Omental fat pad (tissue), 4 donors: ENCODE data around the gene ZSWIM9. TPM values are rescaled to one million over a fixed set of nuclear protein-coding genes. Genes with fewer than 3 reads are reported as not detected.
"Not testable (repeated sequence)": the region's sequence is repeated elsewhere in the genome, so short reads cannot be mapped to it uniquely, and the experiment has no call there.

Source experiments
- ATAC-seq: fragments of 150-250 bp; one replicate; pipeline ENCODE4 v1.9.1; 2016; ENCODE audit warnings: mild to moderate bottlenecking, moderate library complexity; ENCODE audit not compliant: low FRiP score
- DNase-seq: peaks from one replicate; pipeline ENCODE4 v3.0.0-alpha.2; 2019; ENCODE audit warnings: low spot score
- total RNA-seq, 4 donors: library from RNA; depleted of rRNA; stranded (reverse); fragments of >200 nt; gene quantifications; one replicate each; pipeline ENCODE4 v1.1.0, GENCODE V29; 2016
- TF ChIP-seq, protein P1 (sequence below), 3 donors: fragments of 450-650 bp; IDR thresholded peaks; one replicate each; pipeline ENCODE4 v1.5.1; 2016 to 2017; ENCODE audit warnings: antibody characterized with exemption in 3 of 3, mild to moderate bottlenecking in 3 of 3, moderate library complexity in 2 of 3

The ZSWIM9 gene
- total RNA-seq, 4 donors from 2014 or later: 1.5 to 3.3 (median 2.0) TPM

DNA sequence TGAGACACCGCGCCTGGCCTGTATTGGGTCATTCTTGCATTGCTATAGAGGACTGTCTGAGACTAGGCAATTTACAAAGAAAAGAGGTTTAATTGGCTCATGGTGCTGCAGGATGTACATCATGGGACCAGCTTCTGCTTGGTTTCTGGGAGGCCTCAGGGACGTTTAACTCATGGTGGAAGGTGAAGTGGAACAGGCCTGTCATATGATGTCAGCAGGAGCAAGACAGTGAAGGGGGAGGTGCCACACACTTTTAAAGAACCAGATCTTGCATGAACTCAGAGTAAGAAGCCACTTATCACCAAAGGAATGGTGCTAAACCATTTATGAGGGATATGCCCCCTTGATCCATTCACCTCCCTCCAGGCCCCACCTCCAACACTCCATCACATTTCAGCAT is 66.6 kb downstream of the ZSWIM9 start:
- ATAC-seq: no peak
- DNase-seq: no peak
- TF ChIP-seq, protein P1, sequence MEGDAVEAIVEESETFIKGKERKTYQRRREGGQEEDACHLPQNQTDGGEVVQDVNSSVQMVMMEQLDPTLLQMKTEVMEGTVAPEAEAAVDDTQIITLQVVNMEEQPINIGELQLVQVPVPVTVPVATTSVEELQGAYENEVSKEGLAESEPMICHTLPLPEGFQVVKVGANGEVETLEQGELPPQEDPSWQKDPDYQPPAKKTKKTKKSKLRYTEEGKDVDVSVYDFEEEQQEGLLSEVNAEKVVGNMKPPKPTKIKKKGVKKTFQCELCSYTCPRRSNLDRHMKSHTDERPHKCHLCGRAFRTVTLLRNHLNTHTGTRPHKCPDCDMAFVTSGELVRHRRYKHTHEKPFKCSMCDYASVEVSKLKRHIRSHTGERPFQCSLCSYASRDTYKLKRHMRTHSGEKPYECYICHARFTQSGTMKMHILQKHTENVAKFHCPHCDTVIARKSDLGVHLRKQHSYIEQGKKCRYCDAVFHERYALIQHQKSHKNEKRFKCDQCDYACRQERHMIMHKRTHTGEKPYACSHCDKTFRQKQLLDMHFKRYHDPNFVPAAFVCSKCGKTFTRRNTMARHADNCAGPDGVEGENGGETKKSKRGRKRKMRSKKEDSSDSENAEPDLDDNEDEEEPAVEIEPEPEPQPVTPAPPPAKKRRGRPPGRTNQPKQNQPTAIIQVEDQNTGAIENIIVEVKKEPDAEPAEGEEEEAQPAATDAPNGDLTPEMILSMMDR (IDR thresholded peaks at IDR 0.05): no peak

DNA sequence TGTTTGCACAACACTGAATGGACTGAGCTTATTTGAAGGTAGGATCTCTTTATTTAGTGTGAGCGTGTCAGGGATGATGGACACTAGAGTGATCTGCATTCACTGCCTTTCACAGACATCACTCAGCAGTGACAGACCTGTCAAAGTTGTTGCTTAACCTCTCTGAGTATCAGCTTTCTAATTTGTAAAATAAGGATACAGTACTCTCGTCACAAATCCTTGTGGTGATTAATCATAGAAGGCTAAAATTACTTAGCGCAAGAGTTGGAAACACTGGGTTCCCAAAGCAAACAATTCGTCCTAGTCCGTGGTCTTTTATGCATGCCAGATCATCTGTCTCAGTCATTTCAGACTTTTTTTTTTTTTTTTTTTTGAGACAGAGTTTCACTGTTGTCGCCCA is 68.6 kb downstream of the ZSWIM9 start:
- ATAC-seq (no peak), DNase-seq (no peak)
- TF ChIP-seq, protein P1 (IDR thresholded peaks at IDR 0.05): no peak

- no peak for DNase-seq
- TF ChIP-seq, protein P1 (IDR thresholded peaks at IDR 0.05): no peak
- no peak for ATAC-seq
Measured at GRCh38 chr19:48239582-48240141, 69.2 kb downstream of the ZSWIM9 start.

GRCh38 chr19:48241771-48242170 is 71.3 kb downstream of the ZSWIM9 start:
- ATAC-seq, DNase-seq: not testable (repeated sequence)

- ATAC-seq (no peak), DNase-seq (no peak)
- TF ChIP-seq, protein P1 (IDR thresholded peaks at IDR 0.05): no peak
Measured at GRCh38 chr19:48244281-48244680, 73.8 kb downstream of the ZSWIM9 start.

- DNase-seq (no peak), ATAC-seq (no peak)
- TF ChIP-seq, protein P1 (IDR thresholded peaks at IDR 0.05): no peak
Measured at GRCh38 chr19:48246101-48246500, 75.6 kb downstream of the ZSWIM9 start.

GRCh38 chr19:48247212-48247611 is 76.7 kb downstream of the ZSWIM9 start:
- no peak for ATAC-seq
- TF ChIP-seq, protein P1 (IDR thresholded peaks at IDR 0.05): no peak
- DNase-seq: no peak

Other genes starting within 250 kb of the ZSWIM9 start
- gene BSPH1, start 178.5 kb upstream of the ZSWIM9 start, total RNA-seq: not detected
- gene ELSPBP1, start 176.0 kb upstream of the ZSWIM9 start, total RNA-seq: not detected
- not detected for gene CABP5, start 126.6 kb upstream of the ZSWIM9 start, total RNA-seq
- 1 to 10 TPM; 1.7 to 5.7 (median 3.9) TPM for gene PLA2G4C, start 59.9 kb upstream of the ZSWIM9 start, total RNA-seq
- 10 to 100 TPM in 1 of 4 donors, 1 to 10 TPM in 3; 6.1 to 10.9 (median 7.3) TPM for gene LIG1, start 336 bp upstream of the ZSWIM9 start, total RNA-seq
- 100 to 1,000 TPM in 1 of 4 donors, 10 to 100 TPM in 3; 28.3 to 144 (median 46.6) TPM for gene CARD8, start 85.2 kb downstream of the ZSWIM9 start, total RNA-seq
- gene ZNF114, start 99.4 kb downstream of the ZSWIM9 start, total RNA-seq: under 1 TPM in 1 of 4 donors, not detected in 3; 0.47 TPM
- 100 to 1,000 TPM in 1 of 4 donors, 10 to 100 TPM in 3; 48.6 to 173 (median 58.9) TPM for gene EMP3, start 154.9 kb downstream of the ZSWIM9 start, total RNA-seq
- gene TMEM143, start 193.3 kb downstream of the ZSWIM9 start, total RNA-seq: 10 to 100 TPM in 1 of 4 donors, 1 to 10 TPM in 3; 2.0 to 11.5 (median 5.1) TPM
- gene SYNGR4, start 193.7 kb downstream of the ZSWIM9 start, total RNA-seq: not detected
- gene KDELR1, start 220.9 kb downstream of the ZSWIM9 start, total RNA-seq: 100 to 1,000 TPM in 1 of 4 donors, 10 to 100 TPM in 3; 72.2 to 102 (median 75.3) TPM
- under 1 TPM; 0.12 to 0.63 (median 0.33) TPM for gene GRIN2D, start 223.0 kb downstream of the ZSWIM9 start, total RNA-seq